Measurements from ENCODE around the gene PIWIL4. TPM values are rescaled to one million over a fixed set of nuclear protein-coding genes. Genes with fewer than 3 reads are reported as not detected.

Gene PIWIL4
- total and polyA plus RNA-seq, 2 of the 8 experiments (the other 6 are each of a cell fraction or from before 2014, with no cell fraction given) = 0.51 to 0.52 TPM

DNA sequence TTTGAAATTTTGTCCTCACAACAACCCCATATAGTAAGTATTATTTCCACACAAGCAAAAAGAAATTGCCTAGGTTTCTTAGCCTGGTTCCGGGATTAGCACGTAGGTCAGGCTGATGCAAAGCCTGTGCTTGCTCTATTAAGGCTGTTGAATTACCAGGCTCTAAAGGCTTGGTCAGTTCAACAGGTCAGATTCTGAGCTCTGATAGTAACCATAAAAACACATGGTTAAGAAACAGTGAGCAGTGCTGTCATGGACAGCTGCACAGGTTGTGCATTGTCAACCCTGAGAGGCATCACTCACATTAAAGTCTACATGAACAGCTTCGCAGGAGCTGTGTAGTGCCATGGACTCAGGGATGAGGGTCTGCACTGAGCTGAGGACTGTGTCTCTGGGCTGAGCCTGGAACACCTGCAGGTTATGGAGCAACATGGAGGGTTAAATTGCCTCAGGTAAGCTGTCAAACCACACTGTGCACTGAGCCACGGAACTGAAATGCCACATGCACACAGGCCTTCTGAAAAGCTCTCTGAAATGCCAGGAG lies 98.0 kb downstream of the PIWIL4 start:
- H3K9me3 ChIP-seq (ENCODE audit: insufficient read depth in 2 of 2, low read depth in 1 of 2, low read length in 1 of 2) = 0 out of 4 replicates have a peak, but pooled peaks cover 3 to 5% of the 10 kb centered on the region in 2 experiments
- TF ChIP-seq POLR2AphosphoS5 (IDR thresholded peaks at IDR 0.05; ENCODE audit: low read depth, low read length) (0 out of 2 replicates have a peak, but pooled peaks have one; percentile 40), CHD2 (IDR thresholded peaks at IDR 0.05; ENCODE audit: low read length) (no peak)

More for the DNA sequence above, 98.0 kb downstream of the PIWIL4 start:
- no peak overlapping the region for H3K14ac ChIP-seq (ENCODE audit: insufficient read length)
- no peak overlapping the region for H2BK15ac ChIP-seq (ENCODE audit: low read length)
- peak in 1 of 2 experiments; percentile 36 for DNase-seq (ENCODE audit: low read depth in 1 of 2, low spot score in 2 of 2)
- 0 out of 4 replicates have a peak, but pooled peaks cover 0 to 3% of the 10 kb centered on the region in 2 experiments for H3K79me2 ChIP-seq (ENCODE audit: control insufficient read depth in 1 of 2, insufficient read depth in 2 of 2, low read length in 2 of 2)
- H2BK12ac ChIP-seq (ENCODE audit: low read depth, low read length) = peak overlapping the region; percentile 41; the same call in 1 of the 2 replicates
- no peaks in the 10 kb centered on the region for H3K23me2 ChIP-seq (ENCODE audit: low read depth, low read length)
- peak overlapping the region; percentile 28; the same call in 1 of the 2 replicates for H3K18ac ChIP-seq (ENCODE audit: extremely low read depth, low read length)
- H2BK20ac ChIP-seq (ENCODE audit: low read length) = no peak overlapping the region
- no peak overlapping the region for H3K56ac ChIP-seq (replicated peaks; ENCODE audit: insufficient read length, low read depth, low read length)
- H3K27ac ChIP-seq (ENCODE audit: low read depth, low read length) = no peak overlapping the region
- no peak overlapping the region for H3K4ac ChIP-seq (replicated peaks; ENCODE audit: insufficient read length, low read depth, low read length)
- POLR2A ChIA-PET (ENCODE audit: partially characterized antibody) = interaction anchor here (0.7 to 17.2 kb wide), 5 partner anchors 9 to 70 kb away, joined by 3 to 167 read pairs (median 5); no protein-coding TSS in a partner anchor
- no peak overlapping the region for H4K8ac ChIP-seq (ENCODE audit: extremely low read depth, insufficient read depth, low read length)
- CTCF ChIA-PET (ENCODE audit: partially characterized antibody) = interaction anchor here (0.7 to 2.2 kb wide), 7 partner anchors 11 to 97 kb away, joined by 3 to 8 read pairs (median 3); no protein-coding TSS in a partner anchor
- peaks cover 0 to 14% (median 3%) of the 10 kb centered on the region in 4 experiments; a peak in 1 of 8 replicates for H3K36me3 ChIP-seq (ENCODE audit: control insufficient read depth in 2 of 4, insufficient read depth in 4 of 4, low read length in 3 of 4)
- H2AK5ac ChIP-seq (ENCODE audit: low read depth, low read length) = no peak overlapping the region
- H3K9ac ChIP-seq (replicated peaks in 1 of 4; ENCODE audit: extremely low read depth in 1 of 4, low read depth in 3 of 4, low read length in 3 of 4) = no peak overlapping the region
- no peak overlapping the region for H2BK120ac ChIP-seq (replicated peaks; ENCODE audit: low read depth, low read length)
- no peak overlapping the region for H3K23ac ChIP-seq (ENCODE audit: insufficient read length)
- no peaks in the 10 kb centered on the region for H3K27me3 ChIP-seq (replicated peaks in 1 of 4; ENCODE audit: control insufficient read depth in 3 of 4, extremely low read depth in 1 of 4, insufficient read depth in 3 of 4, low read length in 3 of 4)
- WGBS, 2 experiments (ENCODE audit: extremely low coverage in 1 of 2, insufficient coverage in 1 of 2, insufficient read length in 1 of 2, insufficient replicate concordance in 2 of 2, low coverage in 1 of 2, low lambda C conversion rate in 2 of 2, missing lambda C conversion rate in 1 of 2) = 93% methylated on average over 4 of the region's 4 CpGs; no CpG with 5 or more reads in 1 of the 2 experiments
- no peak overlapping the region for H3K4me2 ChIP-seq (ENCODE audit: insufficient read depth in 1 of 2, low read depth in 2 of 2, low read length in 2 of 2)
- H2AFZ ChIP-seq (ENCODE audit: low read length) = no peak overlapping the region
- H3K4me3 ChIP-seq (ENCODE audit: extremely low read depth in 1 of 4, insufficient read depth in 2 of 4, low read depth in 3 of 4, low read length in 4 of 4) = no peak overlapping the region
- no peak overlapping the region for H4K91ac ChIP-seq (replicated peaks; ENCODE audit: insufficient read length, low read length)
- peaks cover 0 to 10% (median 1%) of the 10 kb centered on the region in 4 experiments; a peak in 3 of 7 replicates for H3K4me1 ChIP-seq (replicated peaks in 1 of 4; ENCODE audit: control insufficient read depth in 3 of 4, insufficient read depth in 4 of 4, low read length in 3 of 4)
- H3K79me1 ChIP-seq (ENCODE audit: low read depth, low read length) = no peaks in the 10 kb centered on the region
- H4K5ac ChIP-seq (ENCODE audit: insufficient read length, low read depth, low read length) = no peak overlapping the region
- H2BK5ac ChIP-seq (ENCODE audit: low read depth, low read length) = no peak overlapping the region
- no peaks in the 10 kb centered on the region for H4K20me1 ChIP-seq (replicated peaks in 1 of 2; ENCODE audit: control insufficient read depth in 1 of 2, insufficient read depth in 2 of 2, low read length in 2 of 2)
- FAIRE-seq = no peak
